Esophagus (tissue), 2 donors: ENCODE measurements around the gene DRC1. TPM values are rescaled to one million over a fixed set of nuclear protein-coding genes. Genes with fewer than 3 reads are reported as not detected.

ENCODE experiments used
- H3K27ac ChIP-seq, 2 donors: one replicate each; pipeline ENCODE4 v1.5.1; 2013; ENCODE audit warnings: low read depth in 2 of 2, mild to moderate bottlenecking in 2 of 2, inconsistent platforms in 1 of 2, low read length in 1 of 2, moderate library complexity in 1 of 2
- H3K27me3 ChIP-seq, 2 donors: one replicate each; pipeline ENCODE4 v1.6.1; 2013; ENCODE audit warnings: low read length in 2 of 2, control low read depth in 1 of 2, mild to moderate bottlenecking in 1 of 2; ENCODE audit not compliant: insufficient read depth in 2 of 2, control insufficient read depth in 1 of 2
- H3K36me3 ChIP-seq, 2 donors: one replicate each; pipeline ENCODE4 v1.6.1; 2013; ENCODE audit warnings: low read length in 1 of 2; ENCODE audit not compliant: control insufficient read depth in 2 of 2, insufficient read depth in 2 of 2
- H3K4me1 ChIP-seq, 2 donors: one replicate each; pipeline ENCODE4 v1.6.1; 2013; ENCODE audit warnings: low read length in 1 of 2; ENCODE audit not compliant: control insufficient read depth in 2 of 2, insufficient read depth in 2 of 2
- H3K4me3 ChIP-seq, 2 donors: one replicate each; pipeline ENCODE4 v1.5.1; 2013; ENCODE audit warnings: low read length in 2 of 2, mild to moderate bottlenecking in 2 of 2, low read depth in 1 of 2, moderate library complexity in 1 of 2
- H3K9me3 ChIP-seq, 2 donors: one replicate each; pipeline ENCODE4 v1.6.1; 2013; ENCODE audit warnings: mild to moderate bottlenecking in 2 of 2, low read depth in 1 of 2, low read length in 1 of 2, moderate library complexity in 1 of 2; ENCODE audit not compliant: control insufficient read depth in 2 of 2, insufficient read depth in 1 of 2
- WGBS, 2 donors: extraction: QIAGEN DNeasy Blood & Tissue Kit; methylation state at CpG; one replicate each; pipeline ENCODE4 v1.1.7; 2013; 5-methylcytosine and 5-hydroxymethylcytosine counted together
- polyA plus RNA-seq, 2 donors: library from polyadenylated mRNA; stranded (reverse); fragments of 200-250 nt; gene quantifications; one replicate each; pipeline ENCODE4 v1.2.3, GENCODE V29; 2013
- donor health status: healthy with polysubstance abuse.
- donor health status: Bipolar disorder and iron deficiency.

Gene DRC1
- polyA plus RNA-seq, 2 donors: 0.08 TPM; not detected in 1

GRCh38 chr2:26484579-26484978 is 82.9 kb downstream of the DRC1 start:
- Histone ChIP-seq H3K27ac (no peak overlapping the region), H3K4me1 (no peaks in the 10 kb centered on the region), H3K27me3 (no peaks in the 10 kb centered on the region), H3K9me3 (no peaks in the 10 kb centered on the region), H3K36me3 (no peaks in the 10 kb centered on the region), H3K4me3 (no peak overlapping the region)
- WGBS, 2 donors: 84% methylated on average over 4 of the region's 4 CpGs

- no peak overlapping the region for H3K27ac ChIP-seq
- H3K4me1 ChIP-seq: no peaks in the 10 kb centered on the region
- no peaks in the 10 kb centered on the region for H3K36me3 ChIP-seq
- H3K9me3 ChIP-seq: no peaks in the 10 kb centered on the region
- 85 to 91% methylated on average over 2 of the region's 2 CpGs for WGBS, 2 donors
- no peak overlapping the region for H3K4me3 ChIP-seq
- no peaks in the 10 kb centered on the region for H3K27me3 ChIP-seq
These were observed 83.4 kb downstream of the DRC1 start for GRCh38 chr2:26485099-26485498.

GRCh38 chr2:26485725-26486418 is 84.2 kb downstream of the DRC1 start:
- Histone ChIP-seq H3K4me1 (no peaks in the 10 kb centered on the region), H3K9me3 (no peaks in the 10 kb centered on the region), H3K27me3 (no peaks in the 10 kb centered on the region), H3K27ac (no peak overlapping the region), H3K36me3 (no peaks in the 10 kb centered on the region), H3K4me3 (no peak overlapping the region)
- 88 to 91% methylated on average over 8 of the region's 8 CpGs for WGBS, 2 donors

- Histone ChIP-seq H3K9me3 (no peaks in the 10 kb centered on the region), H3K27ac (no peak overlapping the region), H3K36me3 (no peaks in the 10 kb centered on the region), H3K4me1 (no peaks in the 10 kb centered on the region), H3K27me3 (no peaks in the 10 kb centered on the region), H3K4me3 (no peak overlapping the region)
- 87 to 89% methylated on average over 3 of the region's 3 CpGs for WGBS, 2 donors
These were observed 85.1 kb downstream of the DRC1 start for GRCh38 chr2:26486789-26487188.

- no peaks in the 10 kb centered on the region for H3K9me3 ChIP-seq
- H3K4me1 ChIP-seq: no peaks in the 10 kb centered on the region
- 75 to 82% methylated on average over 5 of the region's 5 CpGs for WGBS, 2 donors
- no peaks in the 10 kb centered on the region for H3K27me3 ChIP-seq
- H3K27ac ChIP-seq: no peak overlapping the region
- no peak overlapping the region for H3K4me3 ChIP-seq
- no peaks in the 10 kb centered on the region for H3K36me3 ChIP-seq
These were observed 85.5 kb downstream of the DRC1 start for GRCh38 chr2:26487192-26487591.

- Histone ChIP-seq H3K4me3 (no peak overlapping the region), H3K4me1 (no peaks in the 10 kb centered on the region), H3K27ac (no peak overlapping the region), H3K27me3 (no peaks in the 10 kb centered on the region), H3K36me3 (no peaks in the 10 kb centered on the region), H3K9me3 (no peaks in the 10 kb centered on the region)
- 91 to 92% methylated on average over 20 of the region's 20 CpGs for WGBS, 2 donors
These were observed 86.9 kb downstream of the DRC1 start for GRCh38 chr2:26488463-26489212.

- Histone ChIP-seq H3K27ac (no peak overlapping the region), H3K27me3 (no peaks in the 10 kb centered on the region), H3K4me1 (no peaks in the 10 kb centered on the region), H3K9me3 (no peaks in the 10 kb centered on the region), H3K36me3 (no peaks in the 10 kb centered on the region), H3K4me3 (no peak overlapping the region)
- WGBS, 2 donors: 74 to 81% methylated on average over 19 of the region's 19 CpGs
These were observed 87.6 kb downstream of the DRC1 start for GRCh38 chr2:26489213-26489850.

GRCh38 chr2:26491563-26492167 is 89.9 kb downstream of the DRC1 start:
- H3K9me3 ChIP-seq: no peaks in the 10 kb centered on the region
- no peak overlapping the region for H3K27ac ChIP-seq
- no peak overlapping the region for H3K4me3 ChIP-seq
- no peaks in the 10 kb centered on the region for H3K4me1 ChIP-seq
- H3K27me3 ChIP-seq: no peaks in the 10 kb centered on the region
- no peaks in the 10 kb centered on the region for H3K36me3 ChIP-seq
- WGBS, 2 donors: 55 to 58% methylated on average over 8 of the region's 8 CpGs

GRCh38 chr2:26492749-26493515 is 91.2 kb downstream of the DRC1 start:
- Histone ChIP-seq H3K36me3 (no peaks in the 10 kb centered on the region), H3K27ac (no peak overlapping the region), H3K4me1 (no peaks in the 10 kb centered on the region), H3K27me3 (no peaks in the 10 kb centered on the region), H3K9me3 (no peaks in the 10 kb centered on the region), H3K4me3 (no peak overlapping the region)
- 86 to 89% methylated on average over 7 of the region's 7 CpGs for WGBS, 2 donors
